Common myeloid progenitor, CD34-positive (primary cell): ENCODE measurements around the gene MYBPH.
A peak's percentile ranks its signal among the peaks of the same experiment; 100 is the strongest.

Source experiments
- CTCF ChIA-PET: fragments of 350-600 bp; sonication (Branson Sonifier 250); formaldehyde crosslinking; loops from one replicate; lab custom pipeline; 2021; ENCODE audit warnings: antibody characterized with exemption; lab: Charles Lee
- POLR2A ChIA-PET: fragments of 350-600 bp; sonication (Branson Sonifier 250); formaldehyde crosslinking; loops from one replicate; lab custom pipeline; 2021; ENCODE audit warnings: antibody characterized with exemption; lab: Charles Lee
- DNase-seq, 3 donors: peaks; one replicate each; pipeline versions ENCODE4 v3.0.0 to v3.0.0-alpha.2; 2013
- H3K27ac ChIP-seq, 2 experiments: 1 replicate in 1 of 2; 2 replicates in 1 of 2; pipeline ENCODE4 v1.7.0; 2013; ENCODE audit warnings: inconsistent platforms in 2 of 2, low read length in 2 of 2, mild to moderate bottlenecking in 2 of 2, low read depth in 1 of 2, moderate library complexity in 1 of 2; ENCODE audit not compliant: severe bottlenecking in 2 of 2, insufficient read depth in 1 of 2, poor library complexity in 1 of 2
- H3K27me3 ChIP-seq, 5 experiments: replicated peaks in 2 of 5; 1 replicate in 3 of 5; 2 replicates in 2 of 5; pipeline versions ENCODE4 v1.6.1 to v1.7.0; 2013; ENCODE audit warnings: low read length in 4 of 5, mild to moderate bottlenecking in 2 of 5, moderate library complexity in 2 of 5, inconsistent platforms in 1 of 5; ENCODE audit not compliant: insufficient read depth in 5 of 5, control insufficient read depth in 4 of 5
- H3K36me3 ChIP-seq, 4 experiments: 1 replicate in 2 of 4; 2 replicates in 2 of 4; pipeline versions ENCODE4 v1.6.1 to v1.7.0; 2013; ENCODE audit warnings: low read length in 3 of 4, control low read depth in 1 of 4, mild to moderate bottlenecking in 1 of 4; ENCODE audit not compliant: control insufficient read depth in 4 of 4, insufficient read depth in 4 of 4
- H3K4me1 ChIP-seq, 4 experiments: 1 replicate in 3 of 4; 2 replicates in 1 of 4; pipeline versions ENCODE4 v1.6.1 to v1.7.1; 2013; ENCODE audit warnings: low read length in 3 of 4, mild to moderate bottlenecking in 3 of 4, control low read depth in 1 of 4, inconsistent platforms in 1 of 4, moderate library complexity in 1 of 4; ENCODE audit not compliant: control insufficient read depth in 4 of 4, insufficient read depth in 4 of 4; ENCODE audit errors: control extremely low read depth in 1 of 4
- H3K4me3 ChIP-seq, 7 experiments: 1 replicate in 4 of 7; 2 replicates in 3 of 7; pipeline versions ENCODE4 v1.5.1 to v1.7.0; 2013; ENCODE audit warnings: mild to moderate bottlenecking in 7 of 7, low read length in 6 of 7, moderate library complexity in 6 of 7, inconsistent platforms in 2 of 7, low read depth in 2 of 7, control low read depth in 1 of 7; ENCODE audit not compliant: insufficient read depth in 4 of 7, control insufficient read depth in 1 of 7; ENCODE audit errors: extremely low read depth in 1 of 7
- H3K9me3 ChIP-seq, 5 experiments: 1 replicate in 4 of 5; 2 replicates in 1 of 5; pipeline versions ENCODE4 v1.6.1 to v1.7.1; 2013; ENCODE audit warnings: low read length in 4 of 5, mild to moderate bottlenecking in 2 of 5, inconsistent platforms in 1 of 5, low read depth in 1 of 5, moderate library complexity in 1 of 5; ENCODE audit not compliant: control insufficient read depth in 4 of 5, insufficient read depth in 2 of 5; ENCODE audit errors: control extremely low read depth in 1 of 5
- WGBS: methylation state at CpG from one replicate; pipeline ENCODE4 v1.1.5; 2013; ENCODE audit not compliant: insufficient coverage; 5-methylcytosine and 5-hydroxymethylcytosine counted together

Gene MYBPH

DNA sequence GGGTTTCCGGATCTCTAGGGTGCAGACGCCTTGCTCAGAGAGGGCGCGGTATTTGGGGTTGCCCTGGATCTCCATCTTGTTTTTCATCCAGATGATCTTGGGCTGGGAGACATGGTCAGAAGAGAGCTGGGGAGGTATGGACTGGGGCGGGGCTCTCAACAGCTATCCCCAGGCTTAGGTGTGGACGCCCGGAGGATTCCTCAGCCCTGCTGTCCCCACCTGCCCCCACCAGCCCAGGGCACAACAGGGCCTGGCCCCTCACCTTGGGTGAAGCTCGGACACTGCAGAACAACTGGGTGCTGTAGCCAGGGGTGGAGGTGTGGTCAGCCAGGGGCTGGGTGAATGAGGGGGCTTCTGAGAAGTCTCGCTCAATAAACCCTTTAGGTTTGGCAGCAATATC, 6.6 kb downstream of the MYBPH start:
- ChIA-PET CTCF (interaction anchor here (0.6 to 20.7 kb wide), 7 partner anchors 15 to 141 kb away, joined by 3 to 313 read pairs (median 3); partner anchors contain the start of gene ADORA1), POLR2A (no interaction called here)
- WGBS, result 93% methylated on average over 4 of the region's 9 CpGs
- Histone ChIP-seq H3K9me3 (no peaks in the 10 kb centered on the region), H3K4me3 (no peak overlapping the region), H3K36me3 (no peaks in the 10 kb centered on the region), H3K4me1 (peaks cover 0 to 8% (median 0%) of the 10 kb centered on the region in 4 experiments), H3K27me3 (peaks cover 0 to 5% (median 0%) of the 10 kb centered on the region in 5 experiments), H3K27ac (no peak overlapping the region)
- no peak for DNase-seq

DNA sequence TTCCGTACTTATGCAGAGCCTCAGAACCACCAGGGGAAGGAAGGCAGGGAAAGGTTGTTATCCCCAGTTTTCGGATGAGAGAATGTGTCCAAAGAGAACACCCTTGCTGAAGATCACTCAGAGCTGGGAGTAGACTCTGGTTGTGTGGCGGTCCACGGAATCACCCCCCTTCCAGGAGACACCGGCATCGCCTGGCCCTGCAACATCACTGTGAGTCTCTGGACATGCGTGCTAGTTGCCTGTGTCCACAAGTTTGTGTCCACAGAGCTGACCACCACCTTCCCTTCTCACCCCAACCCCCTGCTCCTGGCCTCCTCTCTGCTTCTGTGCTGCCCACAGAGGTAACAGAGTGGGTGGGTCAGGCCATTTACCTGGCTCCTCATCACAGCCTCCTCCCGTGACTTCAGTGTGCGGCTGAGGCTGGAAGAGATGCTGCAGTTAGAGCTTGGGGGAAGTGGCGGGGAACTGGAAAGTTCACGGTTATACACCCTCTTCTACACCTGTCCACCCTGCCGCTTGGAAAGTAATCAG, 7.3 kb downstream of the MYBPH start:
- Histone ChIP-seq H3K27me3 (peaks cover 0 to 5% (median 0%) of the 10 kb centered on the region in 5 experiments), H3K27ac (no peak overlapping the region), H3K9me3 (no peaks in the 10 kb centered on the region), H3K4me3 (no peak overlapping the region), H3K36me3 (no peaks in the 10 kb centered on the region), H3K4me1 (peaks cover 0 to 8% (median 0%) of the 10 kb centered on the region in 4 experiments)
- ChIA-PET POLR2A (no interaction called here), CTCF (interaction anchor here (0.6 to 20.7 kb wide), 7 partner anchors 8 to 140 kb away, joined by 3 to 313 read pairs (median 3); partner anchors contain the start of genes ADORA1 and MYBPH)
- WGBS, result 97% methylated on average over 12 of the region's 12 CpGs
- no peak for DNase-seq

DNA sequence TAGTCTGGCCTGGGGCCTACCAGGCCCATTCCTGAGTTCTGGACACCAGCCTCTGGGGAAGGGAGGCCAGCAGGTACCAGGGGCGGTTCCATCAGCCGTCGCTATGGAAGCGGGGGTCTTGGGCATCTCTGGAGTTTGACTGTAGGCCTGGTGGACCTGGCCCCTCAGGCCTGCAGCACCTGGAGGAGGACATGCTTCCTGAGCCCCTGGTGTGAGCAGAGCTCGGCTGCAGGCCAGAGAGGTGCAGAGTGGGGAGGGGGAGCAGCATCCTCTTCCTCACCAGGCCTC, 7.8 kb downstream of the MYBPH start:
- ChIA-PET POLR2A (no interaction called here), CTCF (interaction anchor here (0.8 to 20.7 kb wide), 6 partner anchors 8 to 130 kb away, joined by 3 to 313 read pairs (median 3); partner anchors contain the start of genes ADORA1 and MYBPH)
- DNase-seq, result no peak
- no peak overlapping the region for H3K4me3 ChIP-seq
- no peak overlapping the region for H3K27ac ChIP-seq
- H3K27me3 ChIP-seq, result peaks cover 0 to 5% (median 0%) of the 10 kb centered on the region in 5 experiments
- peaks cover 0 to 8% (median 0%) of the 10 kb centered on the region in 4 experiments for H3K4me1 ChIP-seq
- no peaks in the 10 kb centered on the region for H3K36me3 ChIP-seq
- 100% methylated on average over 2 of the region's 5 CpGs for WGBS
- H3K9me3 ChIP-seq, result no peaks in the 10 kb centered on the region

DNA sequence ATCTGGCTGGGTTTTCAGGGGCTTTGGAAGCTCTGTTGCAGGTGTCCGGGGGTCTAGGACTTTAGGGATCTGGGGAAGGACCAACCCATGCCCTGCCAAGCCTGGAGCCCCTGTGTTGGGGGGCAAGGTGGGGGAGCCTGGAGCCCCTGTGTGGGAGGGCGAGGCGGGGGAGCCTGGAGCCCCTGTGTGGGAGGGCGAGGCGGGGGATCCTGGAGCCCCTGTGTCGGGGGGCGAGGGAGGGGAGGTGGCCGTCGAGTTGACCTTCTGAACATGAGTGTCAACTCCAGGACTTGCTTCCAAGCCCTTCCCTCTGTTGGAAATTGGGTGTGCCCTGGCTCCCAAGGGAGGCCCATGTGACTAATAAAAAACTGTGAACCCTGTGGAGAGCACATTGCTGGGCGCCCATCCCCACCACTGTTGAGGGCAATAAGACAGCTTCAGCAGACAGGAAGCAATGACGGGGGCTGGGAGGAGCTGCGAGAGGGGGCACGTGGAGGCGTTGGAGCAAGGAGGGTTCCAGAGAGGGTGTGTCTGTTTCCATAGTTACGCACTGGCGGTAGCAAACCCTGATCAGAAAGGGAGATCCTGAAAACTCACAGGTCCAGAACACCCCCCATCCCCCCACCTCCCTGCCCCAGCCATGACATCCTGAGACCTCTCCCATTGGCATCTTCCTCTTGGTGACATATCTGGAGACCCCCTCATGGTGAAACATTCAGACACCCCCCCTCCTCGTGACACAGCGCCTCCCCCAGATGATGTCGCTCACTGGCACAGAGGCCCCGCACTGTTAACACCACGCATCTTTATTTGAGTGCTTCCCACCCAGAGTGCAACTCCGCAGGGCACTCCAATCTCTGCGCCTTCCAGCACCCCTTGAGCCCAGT, 8.4 kb downstream of the MYBPH start:
- WGBS, result 92% methylated on average over 20 of the region's 23 CpGs
- ChIA-PET POLR2A (no interaction called here), CTCF (interaction anchor here (0.8 to 20.7 kb wide), 10 partner anchors 8 to 129 kb away, joined by 3 to 313 read pairs (median 6); partner anchors contain the start of genes ADORA1 and MYBPH)
- peak; percentile 22 to 61 (median 56) for DNase-seq
- Histone ChIP-seq H3K36me3 (no peaks in the 10 kb centered on the region), H3K27ac (no peak overlapping the region), H3K4me1 (peaks cover 0 to 8% (median 0%) of the 10 kb centered on the region in 4 experiments), H3K9me3 (no peaks in the 10 kb centered on the region), H3K4me3 (no peak overlapping the region), H3K27me3 (peaks cover 0 to 5% (median 0%) of the 10 kb centered on the region in 5 experiments)

DNA sequence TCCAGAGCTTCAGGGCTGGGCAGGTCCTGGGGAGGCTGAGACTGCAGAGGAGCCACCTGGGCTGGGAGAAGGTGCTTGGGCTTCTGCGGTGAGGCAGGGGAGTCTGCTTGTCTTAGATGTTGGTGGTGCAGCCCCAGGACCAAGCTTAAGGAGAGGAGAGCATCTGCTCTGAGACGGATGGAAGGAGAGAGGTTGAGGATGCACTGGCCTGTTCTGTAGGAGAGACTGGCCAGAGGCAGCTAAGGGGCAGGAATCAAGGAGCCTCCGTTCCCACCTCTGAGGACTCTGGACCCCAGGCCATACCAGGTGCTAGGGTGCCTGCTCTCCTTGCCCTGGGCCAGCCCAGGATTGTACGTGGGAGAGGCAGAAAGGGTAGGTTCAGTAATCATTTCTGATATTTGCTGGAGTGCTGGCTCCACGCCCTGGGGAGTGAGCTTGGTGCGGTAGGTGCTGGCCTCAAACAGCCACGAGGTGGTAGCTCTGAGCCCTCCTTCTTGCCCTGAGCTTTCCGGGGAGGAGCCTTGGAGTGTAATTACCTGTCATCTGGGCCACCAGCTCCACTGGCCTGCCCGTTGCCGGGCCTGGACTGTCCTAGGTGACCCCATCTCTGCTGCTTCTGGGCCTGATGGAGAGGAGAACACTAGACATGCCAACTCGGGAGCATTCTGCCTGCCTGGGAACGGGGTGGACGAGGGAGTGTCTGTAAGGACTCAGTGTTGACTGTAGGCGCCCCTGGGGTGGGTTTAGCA, 9.3 kb downstream of the MYBPH start:
- Histone ChIP-seq H3K4me3 (no peak overlapping the region), H3K9me3 (no peaks in the 10 kb centered on the region), H3K27ac (no peak overlapping the region), H3K27me3 (peaks cover 0 to 5% (median 3%) of the 10 kb centered on the region in 5 experiments), H3K4me1 (peaks cover 0 to 8% (median 0%) of the 10 kb centered on the region in 4 experiments), H3K36me3 (no peaks in the 10 kb centered on the region)
- DNase-seq, result peak; percentile 36 to 62 (median 62)
- ChIA-PET CTCF (interaction anchor here (0.7 to 20.7 kb wide), 12 partner anchors 9 to 128 kb away, joined by 3 to 313 read pairs (median 5); partner anchors contain the start of genes ADORA1 and MYBPH), POLR2A (no interaction called here)
- WGBS, result 62% methylated on average over 11 of the region's 14 CpGs

DNA sequence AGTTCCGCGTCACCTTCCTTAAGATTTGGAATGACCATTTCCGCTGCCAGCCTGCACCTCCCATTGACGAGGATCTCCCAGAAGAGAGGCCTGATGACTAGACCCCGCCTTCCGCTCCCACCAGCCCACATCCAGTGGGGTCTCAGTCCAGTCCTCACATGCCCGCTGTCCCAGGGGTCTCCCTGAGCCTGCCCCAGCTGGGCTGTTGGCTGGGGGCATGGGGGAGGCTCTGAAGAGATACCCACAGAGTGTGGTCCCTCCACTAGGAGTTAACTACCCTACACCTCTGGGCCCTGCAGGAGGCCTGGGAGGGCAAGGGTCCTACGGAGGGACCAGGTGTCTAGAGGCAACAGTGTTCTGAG, 9.8 kb downstream of the MYBPH start:
- no peak for DNase-seq
- WGBS, result 98% methylated on average over 5 of the region's 8 CpGs
- no peaks in the 10 kb centered on the region for H3K9me3 ChIP-seq
- POLR2A ChIA-PET, result no interaction called here
- H3K27me3 ChIP-seq, result peaks cover 0 to 5% (median 3%) of the 10 kb centered on the region in 5 experiments
- no peak overlapping the region for H3K4me3 ChIP-seq
- no peak overlapping the region for H3K27ac ChIP-seq
- CTCF ChIA-PET, result interaction anchor here (0.7 to 20.7 kb wide), 9 partner anchors 9 to 128 kb away, joined by 3 to 313 read pairs (median 7); partner anchors contain the start of genes ADORA1 and MYBPH
- peaks cover 0 to 8% (median 0%) of the 10 kb centered on the region in 4 experiments for H3K4me1 ChIP-seq
- H3K36me3 ChIP-seq, result no peaks in the 10 kb centered on the region
